GM18909 (cell line): ENCODE results near the gene MAGEA12.
"Not testable (repeated sequence)": the region's sequence is repeated elsewhere in the genome, so short reads cannot be mapped to it uniquely, and the experiment has no call there.

ENCODE experiments used
- ATAC-seq: cut with Tn5 transposase; IDR thresholded peaks from one replicate; pipeline ENCODE4 v1.9.1; 2021; ENCODE audit warnings: mild to moderate bottlenecking; ENCODE audit not compliant: unreplicated experiment, poor library complexity

MAGEA12 gene

GRCh38 chrX:152733261-152733975 lies at the start of gene MAGEA12, which contains the start of gene CSAG1:
Gene MAGEA12 (plus strand): TSS chrX:152733757. CDS start chrX:152736162, 2,405 bp downstream.
Gene CSAG1 (minus strand): TSS chrX:152733721. CDS start chrX:152732460, 1,261 bp downstream.
- no peak for ATAC-seq

DNA sequence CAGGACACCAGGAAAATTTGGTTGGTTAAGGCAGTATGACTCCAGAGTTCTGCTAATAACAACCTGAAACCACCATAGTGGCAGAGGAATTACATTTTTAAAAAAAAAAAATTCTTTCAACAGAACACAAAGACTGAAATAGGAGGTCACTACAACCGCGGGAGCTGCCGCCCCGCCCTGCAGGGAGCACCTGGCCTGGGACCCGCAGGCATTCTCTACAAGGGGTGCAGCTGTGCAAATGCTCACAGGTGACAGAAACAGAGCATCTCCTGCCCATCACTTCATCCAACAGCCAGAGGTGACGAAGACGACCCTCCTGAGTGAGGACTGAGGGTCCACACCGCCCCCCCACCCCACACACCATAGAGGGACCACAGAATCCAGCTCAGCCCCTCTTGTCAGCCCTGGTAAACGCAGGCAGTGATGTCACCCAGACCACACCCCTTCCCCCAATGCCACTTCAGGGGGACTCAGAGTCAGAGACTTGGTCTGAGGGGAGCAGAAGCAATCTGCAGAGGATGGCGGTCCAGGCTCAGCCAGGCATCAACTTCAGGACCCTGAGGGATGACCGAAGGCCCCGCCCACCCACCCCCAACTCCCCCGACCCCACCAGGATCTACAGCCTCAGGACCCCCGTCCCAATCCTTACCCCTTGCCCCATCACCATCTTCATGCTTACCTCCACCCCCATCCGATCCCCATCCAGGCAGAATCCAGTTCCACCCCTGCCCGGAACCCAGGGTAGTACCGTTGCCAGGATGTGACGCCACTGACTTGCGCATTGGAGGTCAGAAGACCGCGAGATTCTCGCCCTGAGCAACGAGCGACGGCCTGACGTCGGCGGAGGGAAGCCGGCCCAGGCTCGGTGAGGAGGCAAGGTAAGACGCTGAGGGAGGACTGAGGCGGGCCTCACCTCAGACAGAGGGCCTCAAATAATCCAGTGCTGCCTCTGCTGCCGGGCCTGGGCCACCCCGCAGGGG lies 35.3 kb upstream of the MAGEA12 start, which contains the start of gene MAGEA3:
TSS of gene MAGEA3 (plus strand) at position 843 of the 980 bp plus-strand sequence. CDS start 2,039 bp downstream, outside the sequence.
- not testable (repeated sequence) for ATAC-seq

GRCh38 chrX:152700390-152700789 lies 33.2 kb upstream of the MAGEA12 start:
- not testable (repeated sequence) for ATAC-seq

- ATAC-seq, result not testable (repeated sequence)
These were observed 27.1 kb upstream of the MAGEA12 start for GRCh38 chrX:152706500-152706899.

DNA sequence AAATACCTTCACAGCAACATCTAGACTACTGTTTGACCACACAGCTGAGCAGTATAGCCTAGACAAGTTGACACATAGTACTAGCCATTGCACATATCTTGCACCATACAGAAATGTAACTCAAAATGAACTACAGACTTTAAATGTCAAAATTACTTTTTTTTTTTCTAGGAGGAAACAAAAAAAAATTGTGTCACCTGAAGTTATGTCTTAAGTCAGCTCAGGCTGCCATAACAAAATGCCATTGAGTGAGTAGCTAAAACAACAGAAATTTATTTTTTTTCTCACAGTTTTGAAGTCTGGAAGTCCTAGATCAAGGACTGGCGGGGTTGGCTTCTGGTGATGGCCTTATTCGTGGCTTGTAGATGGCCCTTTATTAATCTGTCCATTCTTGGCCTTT lies 24.4 kb upstream of the MAGEA12 start, which contains the start of gene CSAG2:
TSS of gene CSAG2 (minus strand) at position 101 of the 400 bp plus-strand sequence. CDS start 161 bp downstream, outside the sequence.
- not testable (repeated sequence) for ATAC-seq

GRCh38 chrX:152713195-152713594 lies 20.4 kb upstream of the MAGEA12 start:
- ATAC-seq, result not testable (repeated sequence)

- ATAC-seq, result not testable (repeated sequence)
These were observed 19.5 kb upstream of the MAGEA12 start, which contains the start of gene MAGEA2B for GRCh38 chrX:152713815-152714787. Gene MAGEA2B (plus strand): TSS chrX:152714628. CDS start chrX:152717107, 2,479 bp downstream.

DNA sequence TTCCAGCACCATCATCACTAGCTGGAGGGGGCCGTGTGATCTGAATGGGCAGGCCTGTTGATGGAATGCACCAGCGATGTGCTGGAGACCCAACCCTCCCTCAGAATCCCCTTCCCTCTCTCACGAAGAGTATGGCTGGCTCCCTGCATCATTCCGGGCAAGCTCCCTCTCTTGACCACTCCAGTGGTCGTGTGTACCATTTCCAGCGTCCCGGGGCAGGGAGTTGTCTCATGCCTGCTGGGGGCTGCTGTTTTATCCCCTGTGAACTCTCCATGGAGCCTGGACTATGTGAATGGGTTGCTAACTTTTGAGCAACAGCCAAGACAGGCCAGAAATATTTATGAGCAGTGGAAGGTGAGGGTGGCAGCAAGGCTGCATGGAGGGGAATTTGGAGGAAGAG lies 8.1 kb upstream of the MAGEA12 start:
- ATAC-seq, result no peak

DNA sequence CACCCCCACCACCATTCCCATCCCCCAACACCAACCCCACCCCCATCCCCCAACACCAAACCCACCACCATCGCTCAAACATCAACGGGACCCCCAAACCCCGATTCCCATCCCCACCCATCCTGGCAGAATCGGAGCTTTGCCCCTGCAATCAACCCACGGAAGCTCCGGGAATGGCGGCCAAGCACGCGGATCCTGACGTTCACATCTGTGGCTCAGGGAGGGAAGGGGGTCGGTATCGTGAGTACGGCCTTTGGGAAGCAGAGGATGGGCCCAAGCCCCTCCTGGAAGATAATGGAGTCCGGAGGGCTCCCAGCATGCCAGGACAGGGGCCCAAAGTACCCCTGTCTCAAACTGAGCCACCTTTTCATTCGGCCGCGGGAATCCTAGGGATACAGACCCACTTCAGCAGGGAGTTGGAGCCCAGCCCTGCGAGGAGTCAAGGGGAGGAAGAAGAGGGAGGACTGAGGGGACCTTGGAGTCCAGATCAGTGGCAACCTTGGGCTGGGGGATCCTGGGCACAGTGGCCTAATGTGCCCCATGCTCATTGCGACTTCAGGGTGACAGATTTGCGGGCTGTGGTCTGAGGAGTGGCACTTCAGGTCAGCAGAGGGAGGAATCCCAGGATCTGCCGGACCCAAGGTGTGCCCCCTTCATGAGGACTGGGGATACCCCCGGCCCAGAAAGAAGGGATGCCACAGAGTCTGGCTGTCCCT lies 744 bp downstream of the MAGEA12 start:
- not testable (repeated sequence) for ATAC-seq

DNA sequence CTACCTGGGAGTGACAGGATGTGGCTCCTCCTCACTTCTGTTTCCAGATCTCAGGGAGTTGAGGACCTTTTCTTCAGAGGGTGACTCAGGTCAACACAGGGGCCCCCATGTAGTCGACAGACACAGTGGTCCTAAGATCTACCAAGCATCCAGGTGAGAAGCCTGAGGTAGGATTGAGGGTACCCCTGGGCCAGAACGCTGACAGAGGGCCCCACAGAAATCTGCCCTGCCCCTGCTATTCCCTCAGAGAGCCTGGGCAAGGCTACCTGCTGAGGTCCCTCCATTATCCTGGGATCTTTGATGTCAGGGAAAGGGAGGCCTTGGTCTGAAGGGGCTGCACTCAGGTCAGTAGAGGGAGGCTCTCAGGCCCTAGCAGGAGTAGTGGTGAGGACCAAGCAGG lies 1.5 kb downstream of the MAGEA12 start:
- ATAC-seq, result no peak

DNA sequence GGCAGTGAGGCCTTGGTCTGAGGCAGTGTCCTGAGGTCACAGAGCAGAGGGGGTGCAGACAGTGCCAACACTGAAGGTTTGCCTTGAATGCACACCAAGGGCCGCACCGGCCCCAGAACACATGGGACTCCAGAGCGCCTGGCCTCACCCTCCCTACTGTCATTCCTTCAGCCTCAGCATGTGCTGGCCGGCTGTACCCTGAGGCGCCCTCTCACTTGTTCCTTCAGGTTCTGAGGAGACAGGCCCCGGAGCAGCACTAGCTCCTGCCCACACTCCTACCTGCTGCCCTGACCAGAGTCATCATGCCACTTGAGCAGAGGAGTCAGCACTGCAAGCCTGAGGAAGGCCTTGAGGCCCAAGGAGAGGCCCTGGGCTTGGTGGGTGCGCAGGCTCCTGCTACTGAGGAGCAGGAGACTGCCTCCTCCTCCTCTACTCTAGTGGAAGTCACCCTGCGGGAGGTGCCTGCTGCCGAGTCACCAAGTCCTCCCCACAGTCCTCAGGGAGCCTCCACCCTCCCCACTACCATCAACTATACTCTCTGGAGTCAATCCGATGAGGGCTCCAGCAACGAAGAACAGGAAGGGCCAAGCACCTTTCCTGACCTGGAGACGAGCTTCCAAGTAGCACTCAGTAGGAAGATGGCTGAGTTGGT lies 2.4 kb downstream of the MAGEA12 start:
- ATAC-seq, result no peak

DNA sequence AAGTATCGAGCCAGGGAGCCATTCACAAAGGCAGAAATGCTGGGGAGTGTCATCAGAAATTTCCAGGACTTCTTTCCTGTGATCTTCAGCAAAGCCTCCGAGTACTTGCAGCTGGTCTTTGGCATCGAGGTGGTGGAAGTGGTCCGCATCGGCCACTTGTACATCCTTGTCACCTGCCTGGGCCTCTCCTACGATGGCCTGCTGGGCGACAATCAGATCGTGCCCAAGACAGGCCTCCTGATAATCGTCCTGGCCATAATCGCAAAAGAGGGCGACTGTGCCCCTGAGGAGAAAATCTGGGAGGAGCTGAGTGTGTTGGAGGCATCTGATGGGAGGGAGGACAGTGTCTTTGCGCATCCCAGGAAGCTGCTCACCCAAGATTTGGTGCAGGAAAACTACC lies 3.0 kb downstream of the MAGEA12 start:
- not testable (repeated sequence) for ATAC-seq

DNA sequence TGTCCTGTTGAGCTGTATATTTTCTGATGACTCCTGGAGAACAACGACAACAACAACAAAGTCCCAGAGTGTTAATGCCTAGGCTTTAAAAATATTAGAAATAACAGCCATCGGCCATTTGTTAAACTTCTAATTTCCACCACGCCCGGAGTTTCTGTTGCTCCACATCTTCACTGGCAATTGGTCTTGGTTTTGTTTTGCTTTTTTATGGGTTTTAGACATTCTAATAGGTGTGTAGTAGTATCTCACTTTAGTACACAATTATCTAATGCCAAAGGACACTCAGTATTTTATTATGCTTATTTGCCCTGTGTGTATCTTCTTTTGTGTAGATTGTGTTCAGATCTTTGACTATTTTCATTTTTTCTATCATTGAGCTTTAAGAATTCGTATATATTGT lies 5.0 kb downstream of the MAGEA12 start:
- ATAC-seq, result no peak

GRCh38 chrX:152753686-152754650 lies 20.4 kb downstream of the MAGEA12 start, which contains the start of gene MAGEA2:
Gene MAGEA2 (minus strand): TSS chrX:152753842. CDS start chrX:152751363, 2,479 bp downstream.
- ATAC-seq, result not testable (repeated sequence)

DNA sequence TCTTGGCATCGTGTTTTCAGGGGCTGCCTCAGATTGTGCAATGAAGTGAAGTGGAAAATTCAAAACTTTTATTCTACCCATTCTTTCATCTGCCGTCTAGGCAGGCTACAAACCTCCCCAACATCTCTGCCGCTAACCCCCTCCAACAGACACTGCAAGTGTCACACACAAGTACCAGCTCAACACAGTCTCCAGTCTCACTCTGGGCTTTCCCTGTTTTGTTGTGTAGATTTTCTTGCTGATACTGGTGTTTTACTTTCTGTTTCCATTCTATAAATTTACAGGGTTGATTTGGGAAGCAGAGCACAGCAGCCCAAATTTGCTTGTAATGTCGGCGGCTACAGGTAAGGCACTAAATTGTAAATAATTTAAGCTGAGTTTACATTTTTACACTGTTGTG lies 21.3 kb downstream of the MAGEA12 start:
- ATAC-seq, result not testable (repeated sequence)

DNA sequence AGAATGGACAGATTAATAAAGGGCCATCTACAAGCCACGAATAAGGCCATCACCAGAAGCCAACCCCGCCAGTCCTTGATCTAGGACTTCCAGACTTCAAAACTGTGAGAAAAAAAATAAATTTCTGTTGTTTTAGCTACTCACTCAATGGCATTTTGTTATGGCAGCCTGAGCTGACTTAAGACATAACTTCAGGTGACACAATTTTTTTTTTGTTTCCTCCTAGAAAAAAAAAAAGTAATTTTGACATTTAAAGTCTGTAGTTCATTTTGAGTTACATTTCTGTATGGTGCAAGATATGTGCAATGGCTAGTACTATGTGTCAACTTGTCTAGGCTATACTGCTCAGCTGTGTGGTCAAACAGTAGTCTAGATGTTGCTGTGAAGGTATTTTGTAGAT lies 25.4 kb downstream of the MAGEA12 start, which contains the start of gene CSAG3:
TSS of gene CSAG3 (plus strand) at position 301 of the 400 bp plus-strand sequence.
- not testable (repeated sequence) for ATAC-seq

GRCh38 chrX:152759544-152759943 lies 26.0 kb downstream of the MAGEA12 start:
- not testable (repeated sequence) for ATAC-seq
